ENCODE results near the gene MAP3K7CL. TPM values are rescaled to one million over a fixed set of nuclear protein-coding genes. Genes with fewer than 3 reads are reported as not detected.

Gene MAP3K7CL
- total RNA-seq, 2 experiments from 2014 or later = 4.9 to 6.3 TPM

Other genes with a start within 250 kb of the MAP3K7CL start
- gene LTN1, start 137.8 kb upstream of the MAP3K7CL start, total RNA-seq = 10 to 100 TPM; 18.5 to 21.2 TPM
- 10 to 100 TPM; 14.1 to 14.6 TPM for gene RWDD2B, start 111.3 kb upstream of the MAP3K7CL start, total RNA-seq
- gene USP16, start 106.0 kb upstream of the MAP3K7CL start, total RNA-seq = 10 to 100 TPM; 36.1 to 36.7 TPM
- gene CCT8, start 57.0 kb upstream of the MAP3K7CL start, total RNA-seq = 100 to 1,000 TPM; 482 to 515 TPM
- gene BACH1, start 168.3 kb downstream of the MAP3K7CL start, total RNA-seq = 10 to 100 TPM; 22.6 to 23.2 TPM

All from activated naive CD4-positive, alpha-beta T cell treated with anti-CD3 and anti-CD28 coated beads for 36 hours (primary cell).